Colonic mucosa (tissue), 4 donors: ENCODE measurements around the gene TBC1D5. TPM values are rescaled to one million over a fixed set of nuclear protein-coding genes. Genes with fewer than 3 reads are reported as not detected.

Experiments
- DNase-seq: peaks from one replicate; pipeline ENCODE4 v3.0.0-alpha.2; 2020
- H3K27ac ChIP-seq: fragments of 200-600 bp; one replicate; pipeline ENCODE4 v1.8.0; 2021
- H3K27me3 ChIP-seq: fragments of 200-600 bp; one replicate; pipeline ENCODE4 v1.8.0; 2021
- H3K36me3 ChIP-seq: fragments of 200-600 bp; one replicate; pipeline ENCODE4 v1.8.0; 2021
- H3K4me1 ChIP-seq: fragments of 200-600 bp; one replicate; pipeline ENCODE4 v1.8.0; 2021; ENCODE audit warnings: mild to moderate bottlenecking
- H3K4me3 ChIP-seq: fragments of 200-600 bp; one replicate; pipeline ENCODE4 v1.8.0; 2021
- H3K9ac ChIP-seq, 2 donors: one replicate each; pipeline ENCODE4 v1.7.0; 2013; ENCODE audit warnings: control low read depth in 2 of 2, low read depth in 2 of 2, low read length in 2 of 2
- H3K9me3 ChIP-seq: fragments of 200-600 bp; one replicate; pipeline ENCODE4 v1.8.0; 2021
- CTCF ChIP-seq: fragments of 200-600 bp; IDR thresholded peaks from one replicate; pipeline ENCODE4 v1.8.0; 2022; ENCODE audit warnings: antibody characterized with exemption, mild to moderate bottlenecking
- intact Hi-C: fragments of 100-400 bp; cut with DNase I; formaldehyde crosslinking; loops from one replicate; pipeline ENCODE4 v1.14.1; 2022
- total RNA-seq, 2 donors: library from RNA; stranded (reverse); fragmentation: NEBNext Ultra II Directional in 1 of 2; extraction: Animal tissue kit (Norgen Biotek cat#: 25700) in 1 of 2; gene quantifications; one replicate each; pipeline ENCODE4 v1.2.1, GENCODE V29; 2021
- donor health status: healthy.
- donor health status: DM: no; HTN: no; CAD: no.
- donor health status: DM: no; HTN: no; CAD: no.

Gene TBC1D5
- total RNA-seq, 2 donors from 2014 or later: 29.9 to 31.2 TPM

DNA sequence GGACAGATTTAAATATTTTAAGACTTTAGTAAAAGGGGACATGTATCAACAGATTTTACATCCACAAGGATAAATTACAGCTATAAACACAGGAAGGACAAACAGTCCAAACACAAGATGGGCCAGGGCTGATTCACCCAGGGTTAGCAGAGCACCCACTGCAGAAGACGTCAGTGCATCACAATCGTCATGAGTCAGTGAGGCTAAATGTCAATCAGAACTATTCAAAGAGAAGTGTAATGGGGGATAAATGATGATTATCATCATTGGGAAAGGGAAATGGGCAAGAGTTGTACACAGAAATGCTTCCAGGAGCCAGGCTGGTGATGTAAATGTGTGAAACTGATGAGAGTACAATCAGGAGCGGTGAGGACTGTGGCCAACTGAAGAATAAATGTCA lies 630.8 kb downstream of the TBC1D5 start:
- no peaks in the 10 kb centered on the region for H3K9me3 ChIP-seq
- intact Hi-C loops: no loop called here
- TF ChIP-seq CTCF: no peak
- H3K4me3 ChIP-seq: no peak overlapping the region
- H3K36me3 ChIP-seq: no peaks in the 10 kb centered on the region
- H3K4me1 ChIP-seq: no peaks in the 10 kb centered on the region
- H3K27me3 ChIP-seq: no peaks in the 10 kb centered on the region
- no peak for DNase-seq
- H3K27ac ChIP-seq: no peak overlapping the region
- no peak overlapping the region for H3K9ac ChIP-seq

GRCh38 chr3:17110660-17111396 lies 631.6 kb downstream of the TBC1D5 start:
- Histone ChIP-seq H3K9me3 (no peaks in the 10 kb centered on the region), H3K9ac (no peak overlapping the region), H3K27ac (no peak overlapping the region), H3K4me3 (no peak overlapping the region), H3K36me3 (no peaks in the 10 kb centered on the region), H3K4me1 (no peaks in the 10 kb centered on the region), H3K27me3 (no peaks in the 10 kb centered on the region)
- no peak for TF ChIP-seq CTCF
- intact Hi-C loops: no loop called here
- no peak for DNase-seq
